Smooth muscle cell (in vitro differentiated cells): ENCODE results near the gene DCAF10. TPM values are rescaled to one million over a fixed set of nuclear protein-coding genes. Genes with fewer than 3 reads are reported as not detected.
A peak's percentile ranks its signal among the peaks of the same experiment; 100 is the strongest.

ENCODE experiments used
- DNase-seq: peaks from one replicate; lab custom pipeline; 2025; ENCODE audit not compliant: unreplicated experiment; lab: John Stamatoyannopoulos, UW
- H2AFZ ChIP-seq: fragments of 200-600 bp; sonication (generic); 2 replicates; pipeline ENCODE4 v1.6.0; 2016; ENCODE audit warnings: antibody characterized with exemption, low read depth, mild to moderate bottlenecking
- H3F3A ChIP-seq: fragments of 200-600 bp; sonication (generic); 2 replicates; pipeline ENCODE4 v1.6.0; 2017; ENCODE audit warnings: antibody characterized with exemption, low read depth
- H3K27ac ChIP-seq: fragments of 200-600 bp; sonication (generic); 2 replicates; pipeline ENCODE4 v1.5.1; 2016; ENCODE audit warnings: low read depth, mild to moderate bottlenecking
- H3K27me3 ChIP-seq: fragments of 200-600 bp; sonication (generic); 2 replicates; pipeline ENCODE4 v1.6.1; 2016; ENCODE audit warnings: low read depth, mild to moderate bottlenecking
- H3K36me3 ChIP-seq: fragments of 200-600 bp; sonication (generic); 2 replicates; pipeline ENCODE4 v1.5.1; 2016; ENCODE audit warnings: low read depth
- H3K4me1 ChIP-seq: fragments of 200-600 bp; sonication (generic); 2 replicates; pipeline ENCODE4 v1.5.1; 2016; ENCODE audit warnings: low read depth
- H3K4me2 ChIP-seq: fragments of 200-600 bp; sonication (generic); 2 replicates; pipeline ENCODE4 v1.6.0; 2016; ENCODE audit warnings: mild to moderate bottlenecking
- H3K4me3 ChIP-seq: fragments of 200-600 bp; sonication (generic); 2 replicates; pipeline ENCODE4 v1.5.1; 2016; ENCODE audit warnings: mild to moderate bottlenecking
- H3K79me2 ChIP-seq: fragments of 200-600 bp; sonication (generic); 2 replicates; pipeline ENCODE4 v1.6.0; 2016; ENCODE audit warnings: low read depth, mild to moderate bottlenecking
- H3K9ac ChIP-seq: fragments of 200-600 bp; sonication (generic); 2 replicates; pipeline ENCODE4 v1.6.0; 2016; ENCODE audit warnings: low read depth
- H3K9me3 ChIP-seq: fragments of 200-600 bp; sonication (generic); replicated peaks from 2 replicates; pipeline ENCODE4 v1.5.1; 2016; ENCODE audit warnings: low read depth
- H4K20me1 ChIP-seq: fragments of 200-600 bp; sonication (generic); 2 replicates; pipeline ENCODE4 v1.6.0; 2016; ENCODE audit warnings: low read depth
- WGBS: methylation state at CpG from one replicate; pipeline ENCODE4 v1.1.7; 2016; ENCODE audit warnings: low lambda C conversion rate; 5-methylcytosine and 5-hydroxymethylcytosine counted together
- polyA plus RNA-seq: library from polyadenylated mRNA; unstranded; fragments of >200 nt; fragmentation: Nextera tagmentation; extraction: Ambion mirVana; gene quantifications from 2 replicates; pipeline ENCODE4 v1.2.1, GENCODE V29; 2016
- total RNA-seq: library from RNA; depleted of rRNA; stranded (reverse); fragments of >200 nt; gene quantifications from 2 replicates; pipeline ENCODE4 v1.2.3, GENCODE V29; 2014
- TF ChIP-seq, protein P1 (sequence below): fragments of 200-600 bp; sonication (generic); IDR thresholded peaks from 2 replicates; pipeline ENCODE4 v1.5.1; 2017; ENCODE audit warnings: borderline replicate concordance, mild to moderate bottlenecking, antibody characterized with exemption; ENCODE audit not compliant: insufficient read depth, poor library complexity, severe bottlenecking

Gene DCAF10
- total and polyA plus RNA-seq, 2 experiments from 2014 or later = 35.6 to 77.0 TPM

DNA sequence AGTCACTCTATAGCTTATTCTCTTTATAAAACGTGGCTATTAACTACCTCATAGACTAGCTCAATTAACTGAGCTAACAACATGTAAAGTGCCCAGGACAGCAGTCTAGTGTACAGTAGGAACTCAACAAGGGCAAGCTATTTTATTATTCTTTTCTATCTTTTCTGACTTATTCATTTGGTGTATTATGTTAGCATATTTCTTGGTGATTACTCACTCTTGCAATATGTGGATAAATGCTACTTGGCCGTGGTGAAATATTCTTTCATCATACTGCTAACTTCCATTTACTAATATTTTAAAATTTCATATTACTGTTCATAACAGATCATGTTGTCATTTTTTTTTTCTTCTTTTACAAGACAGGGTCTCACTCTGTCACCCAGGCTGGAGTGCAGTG lies 98.4 kb downstream of the DCAF10 start:
- WGBS = 89% methylated on average over 2 of the region's 2 CpGs
- Histone ChIP-seq H4K20me1 (peaks cover 27% of the 10 kb centered on the region), H3K36me3 (no peaks in the 10 kb centered on the region), H3K9me3 (no peaks in the 10 kb centered on the region), H3K4me3 (no peak overlapping the region), H2AFZ (no peak overlapping the region), H3K9ac (no peak overlapping the region), H3K27ac (no peak overlapping the region), H3K4me1 (peaks cover 8% of the 10 kb centered on the region), H3K27me3 (no peaks in the 10 kb centered on the region), H3K4me2 (no peak overlapping the region), H3F3A (no peaks in the 10 kb centered on the region), H3K79me2 (peaks cover 28% of the 10 kb centered on the region)
- DNase-seq = no peak
- TF ChIP-seq, protein P1, sequence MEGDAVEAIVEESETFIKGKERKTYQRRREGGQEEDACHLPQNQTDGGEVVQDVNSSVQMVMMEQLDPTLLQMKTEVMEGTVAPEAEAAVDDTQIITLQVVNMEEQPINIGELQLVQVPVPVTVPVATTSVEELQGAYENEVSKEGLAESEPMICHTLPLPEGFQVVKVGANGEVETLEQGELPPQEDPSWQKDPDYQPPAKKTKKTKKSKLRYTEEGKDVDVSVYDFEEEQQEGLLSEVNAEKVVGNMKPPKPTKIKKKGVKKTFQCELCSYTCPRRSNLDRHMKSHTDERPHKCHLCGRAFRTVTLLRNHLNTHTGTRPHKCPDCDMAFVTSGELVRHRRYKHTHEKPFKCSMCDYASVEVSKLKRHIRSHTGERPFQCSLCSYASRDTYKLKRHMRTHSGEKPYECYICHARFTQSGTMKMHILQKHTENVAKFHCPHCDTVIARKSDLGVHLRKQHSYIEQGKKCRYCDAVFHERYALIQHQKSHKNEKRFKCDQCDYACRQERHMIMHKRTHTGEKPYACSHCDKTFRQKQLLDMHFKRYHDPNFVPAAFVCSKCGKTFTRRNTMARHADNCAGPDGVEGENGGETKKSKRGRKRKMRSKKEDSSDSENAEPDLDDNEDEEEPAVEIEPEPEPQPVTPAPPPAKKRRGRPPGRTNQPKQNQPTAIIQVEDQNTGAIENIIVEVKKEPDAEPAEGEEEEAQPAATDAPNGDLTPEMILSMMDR = no peak

DNA sequence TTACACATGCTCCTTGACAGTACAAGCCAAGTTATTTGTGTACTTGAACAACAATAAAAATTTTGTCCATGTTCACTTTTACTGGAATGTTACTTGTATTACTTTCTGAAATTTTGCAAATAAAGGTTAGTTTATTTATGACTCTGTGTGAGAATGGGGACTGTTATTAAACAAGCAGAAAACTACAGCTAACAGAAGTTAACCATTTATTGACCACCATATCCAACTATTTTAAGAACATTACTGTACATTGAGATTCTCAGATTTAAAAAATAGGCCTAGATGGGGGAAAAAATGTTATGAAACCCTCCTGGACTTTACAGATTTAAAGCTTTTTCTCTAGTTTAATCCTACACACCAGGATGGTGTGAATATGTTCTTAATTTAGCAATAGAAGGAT lies 101.5 kb downstream of the DCAF10 start:
- Histone ChIP-seq H3K9me3 (no peaks in the 10 kb centered on the region), H2AFZ (no peak overlapping the region), H3K4me1 (peaks cover 8% of the 10 kb centered on the region), H3K36me3 (no peaks in the 10 kb centered on the region), H3K4me2 (peak overlapping the region; percentile 85), H4K20me1 (peaks cover 24% of the 10 kb centered on the region), H3K27ac (no peak overlapping the region), H3K4me3 (peak overlapping the region; percentile 77), H3K27me3 (no peaks in the 10 kb centered on the region), H3K79me2 (peaks cover 28% of the 10 kb centered on the region), H3K9ac (no peak overlapping the region), H3F3A (no peaks in the 10 kb centered on the region)
- no peak for DNase-seq
- TF ChIP-seq, protein P1 = no peak

DNA sequence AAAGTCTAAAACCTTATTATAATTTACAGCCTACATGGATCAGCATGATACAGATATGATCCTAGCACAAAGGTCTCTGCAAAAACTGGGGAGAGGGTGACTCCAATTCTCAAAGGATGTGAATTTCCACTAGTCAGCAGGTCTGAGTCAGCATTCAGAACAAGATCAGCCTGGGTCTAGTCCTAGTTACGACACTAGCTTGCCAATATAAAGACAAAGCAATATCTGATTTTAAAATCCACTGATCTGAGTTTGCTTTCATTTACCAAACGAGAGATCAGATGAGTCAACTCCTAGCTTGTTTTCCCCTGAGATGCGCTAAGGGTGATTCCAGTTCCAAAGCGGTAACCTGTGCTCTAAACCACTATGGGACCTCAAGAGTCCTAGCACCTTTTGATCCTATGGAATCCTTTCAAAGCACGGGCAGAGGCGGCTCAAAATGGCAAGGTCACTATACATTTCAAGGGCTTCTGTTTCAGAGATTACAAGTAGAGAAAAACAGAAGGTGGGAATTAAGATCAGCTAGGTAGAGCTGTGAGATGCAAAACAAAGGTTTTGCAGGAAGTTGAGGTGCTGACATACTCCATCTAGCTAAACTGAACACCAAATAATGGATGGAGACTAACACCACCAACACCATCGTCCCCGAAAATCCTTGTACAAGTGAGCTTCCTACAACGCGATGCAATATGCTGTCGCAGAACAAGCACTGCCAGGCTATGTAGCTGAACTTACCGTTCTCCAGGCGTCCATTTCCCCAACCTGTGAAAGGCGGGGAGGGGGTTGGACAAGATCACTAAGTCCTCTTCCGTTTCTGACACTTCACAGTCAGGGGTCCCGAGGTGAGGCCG lies 102.4 kb downstream of the DCAF10 start:
- 3% methylated on average over 17 of the region's 17 CpGs for WGBS

More for the DNA sequence above, 102.4 kb downstream of the DCAF10 start:
- no peaks in the 10 kb centered on the region for H3F3A ChIP-seq
- no peaks in the 10 kb centered on the region for H3K9me3 ChIP-seq
- peaks cover 24% of the 10 kb centered on the region for H4K20me1 ChIP-seq
- H3K9ac ChIP-seq = peak overlapping the region; percentile 54
- DNase-seq = no peak
- TF ChIP-seq, protein P1 = no peak
- H3K4me2 ChIP-seq = peak overlapping the region; percentile 85
- no peaks in the 10 kb centered on the region for H3K36me3 ChIP-seq
- H2AFZ ChIP-seq = peak overlapping the region; percentile 88
- H3K27me3 ChIP-seq = no peaks in the 10 kb centered on the region
- peaks cover 8% of the 10 kb centered on the region for H3K4me1 ChIP-seq
- peak overlapping the region; percentile 77 for H3K4me3 ChIP-seq
- peak overlapping the region; percentile 49 for H3K27ac ChIP-seq
- H3K79me2 ChIP-seq = peaks cover 28% of the 10 kb centered on the region
